GM23338 (cell line): ENCODE data around the gene SLC25A39. TPM values are rescaled to one million over a fixed set of nuclear protein-coding genes. Genes with fewer than 3 reads are reported as not detected.

Source experiments
- ATAC-seq: fragments of 200-7000 bp; cut with Tn5 transposase; 3 replicates; pipeline ENCODE4 v1.9.1; 2020
- DNase-seq: peaks from one replicate; pipeline ENCODE4 v3.0.0-alpha.2; 2015; ENCODE audit warnings: low spot score
- H2AFZ ChIP-seq: fragments of 200-600 bp; sonication (generic); 2 replicates; pipeline ENCODE4 v1.8.0; 2016; ENCODE audit warnings: antibody characterized with exemption, mild to moderate bottlenecking, moderate library complexity
- H3F3A ChIP-seq: fragments of 200-600 bp; sonication (generic); replicated peaks from 2 replicates; pipeline ENCODE4 v1.8.0; 2017; ENCODE audit warnings: antibody characterized with exemption, mixed run types, low read depth
- H3K27ac ChIP-seq: fragments of 200-600 bp; sonication (generic); 2 replicates; pipeline ENCODE4 v1.6.1; 2016; ENCODE audit warnings: low read depth
- H3K27me3 ChIP-seq: fragments of 200-600 bp; sonication (generic); 2 replicates; pipeline ENCODE4 v1.8.0; 2016; ENCODE audit warnings: mild to moderate bottlenecking, mixed run types, moderate library complexity; ENCODE audit not compliant: insufficient read depth
- H3K36me3 ChIP-seq: fragments of 200-600 bp; sonication (generic); 2 replicates; pipeline ENCODE4 v1.8.0; 2016; ENCODE audit warnings: mild to moderate bottlenecking; ENCODE audit not compliant: insufficient read depth
- H3K4me1 ChIP-seq: fragments of 200-600 bp; sonication (generic); 2 replicates; pipeline ENCODE4 v1.8.0; 2016; ENCODE audit warnings: mild to moderate bottlenecking, moderate library complexity; ENCODE audit not compliant: insufficient read depth
- H3K4me2 ChIP-seq: fragments of 200-600 bp; sonication (generic); 2 replicates; pipeline ENCODE4 v1.7.1; 2017; ENCODE audit warnings: mixed run types
- H3K4me3 ChIP-seq: fragments of 200-600 bp; sonication (generic); 2 replicates; pipeline ENCODE4 v1.6.1; 2016; ENCODE audit warnings: mixed run types
- H3K79me2 ChIP-seq: fragments of 200-600 bp; sonication (generic); replicated peaks from 2 replicates; pipeline ENCODE4 v1.8.0; 2017; ENCODE audit warnings: mild to moderate bottlenecking; ENCODE audit not compliant: insufficient read depth
- H3K9me2 ChIP-seq: fragments of 200-600 bp; sonication (generic); 2 replicates; pipeline ENCODE4 v1.8.0; 2017; ENCODE audit not compliant: insufficient read depth
- H4K20me1 ChIP-seq: fragments of 200-600 bp; sonication (generic); replicated peaks from 2 replicates; pipeline ENCODE4 v1.8.0; 2017; ENCODE audit warnings: mild to moderate bottlenecking; ENCODE audit not compliant: insufficient read depth
- H3K27ac Mint-ChIP-seq: 2 replicates; pipeline ENCODE4 v1.8.0; 2020; ENCODE audit warnings: inconsistent platforms, mild to moderate bottlenecking, moderate library complexity, mixed read lengths
- H3K27me3 Mint-ChIP-seq: 3 replicates; pipeline ENCODE4 v1.8.0; 2022; ENCODE audit warnings: low read depth, mild to moderate bottlenecking, moderate library complexity, mixed read lengths, inconsistent platforms; ENCODE audit not compliant: insufficient read depth, poor library complexity
- H3K36me3 Mint-ChIP-seq: 3 replicates; pipeline ENCODE4 v1.8.0; 2021; ENCODE audit warnings: low read depth, mild to moderate bottlenecking, inconsistent platforms, moderate library complexity, mixed read lengths
- H3K4me1 Mint-ChIP-seq: 3 replicates; pipeline ENCODE4 v1.8.0; 2020; ENCODE audit warnings: mild to moderate bottlenecking, inconsistent platforms, mixed read lengths
- H3K4me3 Mint-ChIP-seq: 3 replicates; pipeline ENCODE4 v1.8.0; 2021; ENCODE audit warnings: moderate library complexity, mild to moderate bottlenecking, inconsistent platforms, mixed read lengths
- H3K9me3 Mint-ChIP-seq: 3 replicates; pipeline ENCODE4 v1.8.0; 2020; ENCODE audit warnings: moderate library complexity, mild to moderate bottlenecking, inconsistent platforms, mixed read lengths
- CREB1 ChIP-seq: fragments of 250-450 bp; sonication (Bioruptor Pico); IDR thresholded peaks from 2 replicates; pipeline ENCODE4 v1.5.0; 2020; ENCODE audit warnings: low read depth, mild to moderate bottlenecking, moderate library complexity
- CTCF ChIP-seq, 2 experiments: fragments of 200-600 bp in 1 of 2; sonication (generic) in 1 of 2; conservative IDR thresholded peaks; 2 replicates each; pipeline versions ENCODE4 v1.5.1 to v1.6.1; 2016 to 2017; ENCODE audit warnings: antibody characterized with exemption in 2 of 2, low read depth in 2 of 2, mild to moderate bottlenecking in 2 of 2, moderate library complexity in 1 of 2
- ETS1 ChIP-seq: IDR thresholded peaks from 2 replicates; pipeline ENCODE4 v1.6.1; 2016; ENCODE audit warnings: antibody characterized with exemption
- EZH2 ChIP-seq: fragments of 200-600 bp; sonication (generic); IDR thresholded peaks from one replicate; pipeline ENCODE4 v1.8.0; 2017; ENCODE audit warnings: antibody characterized with exemption, mild to moderate bottlenecking, low read depth; ENCODE audit not compliant: unreplicated experiment
- JUNB ChIP-seq: IDR thresholded peaks from one replicate; pipeline ENCODE4 v1.6.1; 2016; ENCODE audit warnings: antibody characterized with exemption; ENCODE audit not compliant: unreplicated experiment
- NANOG ChIP-seq: IDR thresholded peaks from 2 replicates; pipeline ENCODE4 v1.6.1; 2016; ENCODE audit warnings: antibody characterized with exemption, borderline replicate concordance
- POLR2AphosphoS5 ChIP-seq: IDR thresholded peaks from 2 replicates; pipeline ENCODE4 v1.6.1; 2016; ENCODE audit warnings: antibody characterized with exemption, low read depth
- REST ChIP-seq: IDR thresholded peaks from one replicate; pipeline ENCODE4 v1.6.1; 2018; ENCODE audit warnings: antibody characterized with exemption; ENCODE audit not compliant: unreplicated experiment
- ZNF114 ChIP-seq: fragments of 250-450 bp; sonication (Bioruptor Pico); IDR thresholded peaks from 2 replicates; pipeline ENCODE4 v1.5.0; 2020; ENCODE audit warnings: mild to moderate bottlenecking, moderate library complexity
- ZNF331 ChIP-seq: fragments of 250-450 bp; sonication (Bioruptor Pico); IDR thresholded peaks from 2 replicates; pipeline ENCODE4 v1.5.0; 2020; ENCODE audit warnings: low read depth, mild to moderate bottlenecking, moderate library complexity
- polyA plus RNA-seq: library from polyadenylated mRNA; unstranded; fragments of >200 nt; fragmentation: Nextera tagmentation; extraction: Ambion mirVana; gene quantifications from 2 replicates; pipeline ENCODE4 v1.2.1, GENCODE V29; 2016
- small RNA-seq: library from RNA; depleted of rRNA; stranded (forward); fragments of <200 nt; gene quantifications from one replicate; pipeline ENCODE3, GENCODE V24; 2014; ENCODE audit warnings: low replicate concordance
- total RNA-seq: library from RNA; depleted of rRNA; stranded (reverse); fragments of >200 nt; shearing (Covaris generic); gene quantifications from 2 replicates; pipeline ENCODE4 v1.2.3, GENCODE V29; 2014; rRNA removed

Gene SLC25A39
- total and polyA plus RNA-seq, 2 experiments from 2014 or later = 184 to 202 TPM

GRCh38 chr17:44272321-44272951 lies 52.2 kb downstream of the SLC25A39 start:
- no peak for TF ChIP-seq JUNB
- TF ChIP-seq ZNF331 (CRISPR knock-in tag) = no peak
- no peak for TF ChIP-seq REST
- no peak for TF ChIP-seq NANOG
- no peak for TF ChIP-seq POLR2AphosphoS5
- no peak for TF ChIP-seq CREB1
- no peak for TF ChIP-seq ZNF114 (CRISPR knock-in tag)
- no peak for TF ChIP-seq ETS1
- TF ChIP-seq CTCF (conservative IDR thresholded peaks at IDR 0.05; ENCODE audit: low read depth in 2 of 2) = no peak
- no peak for TF ChIP-seq EZH2
- H3K36me3 Mint-ChIP-seq = no peaks in the 10 kb centered on the region; the same call in 2 of the 3 replicates

More at GRCh38 chr17:44272321-44272951, 52.2 kb downstream of the SLC25A39 start:
- H3F3A ChIP-seq = no peaks in the 10 kb centered on the region
- no peaks in the 10 kb centered on the region for H3K9me2 ChIP-seq
- H3K4me1 ChIP-seq = peaks cover 7% of the 10 kb centered on the region; the same call in 1 of the 2 replicates
- H3K27ac ChIP-seq = no peak overlapping the region
- H3K4me3 ChIP-seq = no peak overlapping the region
- H4K20me1 ChIP-seq = no peaks in the 10 kb centered on the region
- H3K36me3 ChIP-seq = no peaks in the 10 kb centered on the region
- H3K4me2 ChIP-seq = no peak overlapping the region
- no peak overlapping the region for H3K4me3 Mint-ChIP-seq
- peaks cover 15% of the 10 kb centered on the region for H3K27me3 Mint-ChIP-seq
- no peaks in the 10 kb centered on the region for H3K79me2 ChIP-seq
- H3K27me3 ChIP-seq = no peaks in the 10 kb centered on the region
- H3K9me3 Mint-ChIP-seq = no peaks in the 10 kb centered on the region
- H3K4me1 Mint-ChIP-seq = peaks cover 20% of the 10 kb centered on the region
- no peak overlapping the region for H2AFZ ChIP-seq
- DNase-seq (no peak), ATAC-seq (no peak; the same call in 2 of the 3 replicates)
- H3K27ac Mint-ChIP-seq = no peak overlapping the region; the same call in 1 of the 2 replicates

Small RNA genes lying within 50 kb of the gene (small RNA-seq; reads per million reads assigned to genes)
- gene RF00012 (not detected), gene RN7SL507P (0.60 reads per million, percentile 42 among the genes with 10 or more reads in this experiment), gene RNU6-453P (0.07 reads per million)

Other genes starting within 250 kb of the SLC25A39 start
- gene HDAC5, start 201.2 kb downstream of the SLC25A39 start, total RNA-seq = 71.1 and 86.9 TPM in 2 replicates
- gene HDAC5, start 201.2 kb downstream of the SLC25A39 start, polyA plus RNA-seq = 16.9 TPM in 2 replicates
- gene HROB, start 182.9 kb downstream of the SLC25A39 start, total RNA-seq = 17.0 and 19.0 TPM in 2 replicates
- gene HROB, start 182.9 kb downstream of the SLC25A39 start, polyA plus RNA-seq = 9.3 TPM in 2 replicates
- not detected in 2 replicates for gene ASB16, start 154.1 kb downstream of the SLC25A39 start, total RNA-seq
- 0.21 and 0.47 TPM in 2 replicates for gene ASB16, start 154.1 kb downstream of the SLC25A39 start, polyA plus RNA-seq
- gene TMUB2, start 137.9 kb downstream of the SLC25A39 start, total RNA-seq = 15.9 and 20.8 TPM in 2 replicates
- 16.5 and 17.0 TPM in 2 replicates for gene TMUB2, start 137.9 kb downstream of the SLC25A39 start, polyA plus RNA-seq
- 79.3 and 95.0 TPM in 2 replicates for gene ATXN7L3, start 124.9 kb downstream of the SLC25A39 start, total RNA-seq
- 20.3 and 20.6 TPM in 2 replicates for gene ATXN7L3, start 124.9 kb downstream of the SLC25A39 start, polyA plus RNA-seq
- 62.2 and 78.8 TPM in 2 replicates for gene UBTF, start 105.1 kb downstream of the SLC25A39 start, total RNA-seq
- 27.0 and 29.9 TPM in 2 replicates for gene UBTF, start 105.1 kb downstream of the SLC25A39 start, polyA plus RNA-seq
- gene SLC4A1, start 56.7 kb downstream of the SLC25A39 start, total RNA-seq = not detected in 2 replicates
- not detected in 2 replicates for gene SLC4A1, start 56.7 kb downstream of the SLC25A39 start, polyA plus RNA-seq
- gene RUNDC3A, start 16.2 kb downstream of the SLC25A39 start, total RNA-seq = 4.0 and 5.5 TPM in 2 replicates
- 3.7 and 6.3 TPM in 2 replicates for gene RUNDC3A, start 16.2 kb downstream of the SLC25A39 start, polyA plus RNA-seq
- gene GRN, start 20.5 kb upstream of the SLC25A39 start, total RNA-seq = 193 and 216 TPM in 2 replicates
- 101 and 122 TPM in 2 replicates for gene GRN, start 20.5 kb upstream of the SLC25A39 start, polyA plus RNA-seq
- gene FAM171A2, start 39.0 kb upstream of the SLC25A39 start, total RNA-seq = 26.6 and 35.4 TPM in 2 replicates
- 3.9 and 4.1 TPM in 2 replicates for gene FAM171A2, start 39.0 kb upstream of the SLC25A39 start, polyA plus RNA-seq
- gene ITGA2B, start 64.8 kb upstream of the SLC25A39 start, total RNA-seq = 9.6 and 13.3 TPM in 2 replicates
- gene ITGA2B, start 64.8 kb upstream of the SLC25A39 start, polyA plus RNA-seq = 7.8 and 13.9 TPM in 2 replicates
- 44.4 and 52.2 TPM in 2 replicates for gene GPATCH8, start 178.6 kb upstream of the SLC25A39 start, total RNA-seq
- gene GPATCH8, start 178.6 kb upstream of the SLC25A39 start, polyA plus RNA-seq = 59.7 and 76.5 TPM in 2 replicates
- gene FZD2, start 232.7 kb upstream of the SLC25A39 start, total RNA-seq = 7.6 and 14.8 TPM in 2 replicates
- gene FZD2, start 232.7 kb upstream of the SLC25A39 start, polyA plus RNA-seq = 6.1 and 6.2 TPM in 2 replicates